ENCODE data around the gene MAST4.

Gene MAST4

GRCh38 chr5:66796305-66797292 lies 200.4 kb downstream of the MAST4 start:
- no peak overlapping the region for H3K4me3 ChIP-seq
- no peaks in the 10 kb centered on the region for H3K36me3 ChIP-seq (ENCODE audit: insufficient read depth, low read length)
- H3K9ac ChIP-seq (ENCODE audit: insufficient read length) = no peak overlapping the region
- DNase-seq (ENCODE audit: low read depth, low spot score) = no peak
- no peaks in the 10 kb centered on the region for H3K9me3 ChIP-seq (ENCODE audit: low read depth, low read length)
- no peak for TF ChIP-seq POLR2AphosphoS5 (IDR thresholded peaks at IDR 0.05; ENCODE audit: borderline replicate concordance, low read depth, low read length)
- no peak overlapping the region for H3K27ac ChIP-seq

- no peaks in the 10 kb centered on the region for H3K36me3 ChIP-seq (ENCODE audit: insufficient read depth, low read length)
- DNase-seq (ENCODE audit: low read depth, low spot score) = no peak
- H3K9ac ChIP-seq (ENCODE audit: insufficient read length) = no peak overlapping the region
- H3K27ac ChIP-seq = no peak overlapping the region
- TF ChIP-seq EZH2 (IDR thresholded peaks at IDR 0.05) (no peak), FOXP2 (optimal IDR thresholded peaks at IDR 0.05; ENCODE audit: control extremely low read depth, extremely low read length, insufficient read depth) (no peak), POLR2AphosphoS5 (IDR thresholded peaks at IDR 0.05; ENCODE audit: borderline replicate concordance, low read depth, low read length) (no peak)
- H3K9me3 ChIP-seq (ENCODE audit: low read depth, low read length) = no peaks in the 10 kb centered on the region
- H3K4me3 ChIP-seq = no peak overlapping the region
Observed at GRCh38 chr5:66802941-66803340, 206.7 kb downstream of the MAST4 start.

- no peak for DNase-seq (ENCODE audit: low read depth, low spot score)
- no peak overlapping the region for H3K9ac ChIP-seq (ENCODE audit: insufficient read length)
- no peak overlapping the region for H3K4me3 ChIP-seq
- no peak overlapping the region for H3K27ac ChIP-seq
- H3K9me3 ChIP-seq (ENCODE audit: low read depth, low read length) = no peaks in the 10 kb centered on the region
- TF ChIP-seq EZH2 (IDR thresholded peaks at IDR 0.05) = no peak
- no peak for TF ChIP-seq FOXP2 (optimal IDR thresholded peaks at IDR 0.05; ENCODE audit: control extremely low read depth, extremely low read length, insufficient read depth)
- TF ChIP-seq POLR2AphosphoS5 (IDR thresholded peaks at IDR 0.05; ENCODE audit: borderline replicate concordance, low read depth, low read length) = no peak
- H3K36me3 ChIP-seq (ENCODE audit: insufficient read depth, low read length) = no peaks in the 10 kb centered on the region
Observed at GRCh38 chr5:66805514-66806430, 209.6 kb downstream of the MAST4 start.

GRCh38 chr5:66807743-66808142 lies 211.6 kb downstream of the MAST4 start:
- Histone ChIP-seq H3K4me3 (no peak overlapping the region), H3K9ac (ENCODE audit: insufficient read length) (no peak overlapping the region), H3K36me3 (ENCODE audit: insufficient read depth, low read length) (no peaks in the 10 kb centered on the region), H3K27ac (no peak overlapping the region), H3K9me3 (ENCODE audit: low read depth, low read length) (no peaks in the 10 kb centered on the region)
- TF ChIP-seq FOXP2 (optimal IDR thresholded peaks at IDR 0.05; ENCODE audit: control extremely low read depth, extremely low read length, insufficient read depth) = no peak
- no peak for TF ChIP-seq EZH2 (IDR thresholded peaks at IDR 0.05)
- no peak for TF ChIP-seq POLR2AphosphoS5 (IDR thresholded peaks at IDR 0.05; ENCODE audit: borderline replicate concordance, low read depth, low read length)
- DNase-seq (ENCODE audit: low read depth, low spot score) = peak; percentile 8

GRCh38 chr5:66808663-66809062 lies 212.5 kb downstream of the MAST4 start:
- H3K27ac ChIP-seq = no peak overlapping the region
- TF ChIP-seq POLR2AphosphoS5 (IDR thresholded peaks at IDR 0.05; ENCODE audit: borderline replicate concordance, low read depth, low read length) (no peak), EZH2 (IDR thresholded peaks at IDR 0.05) (no peak), FOXP2 (optimal IDR thresholded peaks at IDR 0.05; ENCODE audit: control extremely low read depth, extremely low read length, insufficient read depth) (no peak)
- H3K9me3 ChIP-seq (ENCODE audit: low read depth, low read length) = no peaks in the 10 kb centered on the region
- no peak overlapping the region for H3K4me3 ChIP-seq
- DNase-seq (ENCODE audit: low read depth, low spot score) = no peak
- H3K36me3 ChIP-seq (ENCODE audit: insufficient read depth, low read length) = no peaks in the 10 kb centered on the region
- H3K9ac ChIP-seq (ENCODE audit: insufficient read length) = no peak overlapping the region

- Histone ChIP-seq H3K27ac (no peak overlapping the region), H3K9me3 (ENCODE audit: low read depth, low read length) (no peaks in the 10 kb centered on the region), H3K4me3 (no peak overlapping the region), H3K36me3 (ENCODE audit: insufficient read depth, low read length) (no peaks in the 10 kb centered on the region), H3K9ac (ENCODE audit: insufficient read length) (no peak overlapping the region)
- TF ChIP-seq POLR2AphosphoS5 (IDR thresholded peaks at IDR 0.05; ENCODE audit: borderline replicate concordance, low read depth, low read length) = no peak
- no peak for TF ChIP-seq EZH2 (IDR thresholded peaks at IDR 0.05)
- no peak for TF ChIP-seq FOXP2 (optimal IDR thresholded peaks at IDR 0.05; ENCODE audit: control extremely low read depth, extremely low read length, insufficient read depth)
- no peak for DNase-seq (ENCODE audit: low read depth, low spot score)
Observed at GRCh38 chr5:66810151-66810550, 214.0 kb downstream of the MAST4 start.

GRCh38 chr5:66810848-66811261 lies 214.7 kb downstream of the MAST4 start:
- no peak for DNase-seq (ENCODE audit: low read depth, low spot score)
- no peaks in the 10 kb centered on the region for H3K9me3 ChIP-seq (ENCODE audit: low read depth, low read length)
- H3K9ac ChIP-seq (ENCODE audit: insufficient read length) = no peak overlapping the region
- no peak for TF ChIP-seq EZH2 (IDR thresholded peaks at IDR 0.05)
- no peak for TF ChIP-seq FOXP2 (optimal IDR thresholded peaks at IDR 0.05; ENCODE audit: control extremely low read depth, extremely low read length, insufficient read depth)
- no peak for TF ChIP-seq POLR2AphosphoS5 (IDR thresholded peaks at IDR 0.05; ENCODE audit: borderline replicate concordance, low read depth, low read length)
- H3K27ac ChIP-seq = no peak overlapping the region
- H3K4me3 ChIP-seq = no peak overlapping the region
- no peaks in the 10 kb centered on the region for H3K36me3 ChIP-seq (ENCODE audit: insufficient read depth, low read length)

- H3K36me3 ChIP-seq (ENCODE audit: insufficient read depth, low read length) = no peaks in the 10 kb centered on the region
- no peak for DNase-seq (ENCODE audit: low read depth, low spot score)
- H3K9me3 ChIP-seq (ENCODE audit: low read depth, low read length) = no peaks in the 10 kb centered on the region
- H3K4me3 ChIP-seq = no peak overlapping the region
- no peak overlapping the region for H3K27ac ChIP-seq
- H3K9ac ChIP-seq (ENCODE audit: insufficient read length) = no peak overlapping the region
- TF ChIP-seq POLR2AphosphoS5 (IDR thresholded peaks at IDR 0.05; ENCODE audit: borderline replicate concordance, low read depth, low read length) (no peak), FOXP2 (optimal IDR thresholded peaks at IDR 0.05; ENCODE audit: control extremely low read depth, extremely low read length, insufficient read depth) (no peak), EZH2 (IDR thresholded peaks at IDR 0.05) (no peak)
Observed at GRCh38 chr5:66812291-66812690, 216.1 kb downstream of the MAST4 start.

Measured in SK-N-MC (cell line).